SK-N-SH treated with all-trans-retinoic acid at 6 μM for 48 hours (cell line): Measurements from ENCODE around the gene GRIN1.

Source experiments
- ATAC-seq: fragments of 200-7000 bp; cut with Tn5 transposase; 3 replicates; pipeline ENCODE4 v1.9.1; 2020; ENCODE audit warnings: mild to moderate bottlenecking, moderate library complexity
- ARNTL ChIP-seq: fragments of 450-650 bp; formaldehyde crosslinking; IDR thresholded peaks from 2 replicates; pipeline ENCODE4 v1.5.0; 2020; ENCODE audit warnings: low read depth, mild to moderate bottlenecking, moderate library complexity, borderline replicate concordance
- CREB5 ChIP-seq: fragments of 250-450 bp; sonication (Bioruptor Pico); IDR thresholded peaks from 2 replicates; pipeline ENCODE4 v1.5.1; 2020; ENCODE audit warnings: low read depth, mild to moderate bottlenecking, moderate library complexity
- CSDC2 ChIP-seq: fragments of 250-450 bp; sonication (Bioruptor Pico); IDR thresholded peaks from 2 replicates; pipeline ENCODE4 v1.5.0; 2020; ENCODE audit warnings: mild to moderate bottlenecking, moderate library complexity
- CSRNP3 ChIP-seq: fragments of 250-450 bp; sonication (Bioruptor Pico); IDR thresholded peaks from 2 replicates; pipeline ENCODE4 v1.5.1; 2021; ENCODE audit warnings: mild to moderate bottlenecking, moderate library complexity
- ESRRG ChIP-seq: fragments of 250-450 bp; sonication (Bioruptor Pico); IDR thresholded peaks from 2 replicates; pipeline ENCODE4 v1.6.1; 2021; ENCODE audit warnings: mild to moderate bottlenecking
- GLIS3 ChIP-seq: fragments of 250-450 bp; sonication (Bioruptor Pico); IDR thresholded peaks from 2 replicates; pipeline ENCODE4 v1.5.0; 2020; ENCODE audit warnings: mild to moderate bottlenecking, moderate library complexity
- ISL1 ChIP-seq: fragments of 250-450 bp; sonication (Bioruptor Pico); IDR thresholded peaks from 2 replicates; pipeline ENCODE4 v2.1.2; 2022; ENCODE audit warnings: mild to moderate bottlenecking, moderate library complexity
- OSR1 ChIP-seq: fragments of 250-450 bp; sonication (Bioruptor Pico); IDR thresholded peaks from 2 replicates; pipeline ENCODE4 v1.8.0; 2022; ENCODE audit warnings: moderate library complexity, mild to moderate bottlenecking, inconsistent platforms
- PPARA ChIP-seq: fragments of 250-450 bp; sonication (Bioruptor Pico); IDR thresholded peaks from 2 replicates; pipeline ENCODE4 v1.5.0; 2020; ENCODE audit warnings: mild to moderate bottlenecking, borderline replicate concordance
- RARB ChIP-seq: fragments of 250-450 bp; sonication (Bioruptor Pico); IDR thresholded peaks from 2 replicates; pipeline ENCODE4 v1.8.0; 2021; ENCODE audit warnings: mild to moderate bottlenecking, moderate library complexity
- SNAI2 ChIP-seq: fragments of 250-450 bp; sonication (Bioruptor Pico); IDR thresholded peaks from 2 replicates; pipeline ENCODE4 v1.5.0; 2020; ENCODE audit warnings: mild to moderate bottlenecking, moderate library complexity
- TCF4 ChIP-seq: fragments of 250-450 bp; sonication (Bioruptor Pico); IDR thresholded peaks from 2 replicates; pipeline ENCODE4 v1.8.0; 2021; ENCODE audit warnings: mild to moderate bottlenecking, moderate library complexity, borderline replicate concordance
- TOX ChIP-seq: fragments of 250-450 bp; sonication (Bioruptor Pico); IDR thresholded peaks from 2 replicates; pipeline ENCODE4 v1.8.0; 2021; ENCODE audit warnings: mild to moderate bottlenecking, moderate library complexity, borderline replicate concordance
- ZC3H10 ChIP-seq: fragments of 250-450 bp; sonication (Bioruptor Pico); IDR thresholded peaks from 2 replicates; pipeline ENCODE4 v1.5.1; 2021; ENCODE audit warnings: mild to moderate bottlenecking, moderate library complexity
- ZFP3 ChIP-seq: fragments of 250-450 bp; sonication (Bioruptor Pico); IDR thresholded peaks from 2 replicates; pipeline ENCODE4 v1.5.0; 2020; ENCODE audit warnings: mild to moderate bottlenecking, moderate library complexity
- ZFP30 ChIP-seq: fragments of 450-650 bp; formaldehyde crosslinking; IDR thresholded peaks from 2 replicates; pipeline ENCODE4 v1.5.0; 2022; ENCODE audit warnings: mild to moderate bottlenecking, moderate library complexity
- ZNF565 ChIP-seq: fragments of 450-650 bp; formaldehyde crosslinking; conservative IDR thresholded peaks from 2 replicates; pipeline ENCODE4 v1.5.0; 2020; ENCODE audit warnings: low read depth, mild to moderate bottlenecking, moderate library complexity
- ZNF70 ChIP-seq: fragments of 450-650 bp; formaldehyde crosslinking; IDR thresholded peaks from 2 replicates; pipeline ENCODE4 v1.5.0; 2020; ENCODE audit warnings: mild to moderate bottlenecking, moderate library complexity
- ZNF8 ChIP-seq: fragments of 450-650 bp; formaldehyde crosslinking; IDR thresholded peaks from 2 replicates; pipeline ENCODE4 v1.5.0; 2020; ENCODE audit warnings: mild to moderate bottlenecking, moderate library complexity
- TF ChIP-seq, protein P1 (sequence below): fragments of 250-450 bp; sonication (Bioruptor Pico); IDR thresholded peaks from 2 replicates; pipeline ENCODE4 v1.5.0; 2020; ENCODE audit warnings: mild to moderate bottlenecking, moderate library complexity

Gene GRIN1

GRCh38 chr9:137215196-137215986 lies 76.4 kb downstream of the GRIN1 start:
- no peak for ATAC-seq
- TF ChIP-seq CREB5: no peak
- TF ChIP-seq CSRNP3 (CRISPR knock-in tag): no peak
- no peak for TF ChIP-seq TOX (CRISPR knock-in tag)
- TF ChIP-seq, protein P1, sequence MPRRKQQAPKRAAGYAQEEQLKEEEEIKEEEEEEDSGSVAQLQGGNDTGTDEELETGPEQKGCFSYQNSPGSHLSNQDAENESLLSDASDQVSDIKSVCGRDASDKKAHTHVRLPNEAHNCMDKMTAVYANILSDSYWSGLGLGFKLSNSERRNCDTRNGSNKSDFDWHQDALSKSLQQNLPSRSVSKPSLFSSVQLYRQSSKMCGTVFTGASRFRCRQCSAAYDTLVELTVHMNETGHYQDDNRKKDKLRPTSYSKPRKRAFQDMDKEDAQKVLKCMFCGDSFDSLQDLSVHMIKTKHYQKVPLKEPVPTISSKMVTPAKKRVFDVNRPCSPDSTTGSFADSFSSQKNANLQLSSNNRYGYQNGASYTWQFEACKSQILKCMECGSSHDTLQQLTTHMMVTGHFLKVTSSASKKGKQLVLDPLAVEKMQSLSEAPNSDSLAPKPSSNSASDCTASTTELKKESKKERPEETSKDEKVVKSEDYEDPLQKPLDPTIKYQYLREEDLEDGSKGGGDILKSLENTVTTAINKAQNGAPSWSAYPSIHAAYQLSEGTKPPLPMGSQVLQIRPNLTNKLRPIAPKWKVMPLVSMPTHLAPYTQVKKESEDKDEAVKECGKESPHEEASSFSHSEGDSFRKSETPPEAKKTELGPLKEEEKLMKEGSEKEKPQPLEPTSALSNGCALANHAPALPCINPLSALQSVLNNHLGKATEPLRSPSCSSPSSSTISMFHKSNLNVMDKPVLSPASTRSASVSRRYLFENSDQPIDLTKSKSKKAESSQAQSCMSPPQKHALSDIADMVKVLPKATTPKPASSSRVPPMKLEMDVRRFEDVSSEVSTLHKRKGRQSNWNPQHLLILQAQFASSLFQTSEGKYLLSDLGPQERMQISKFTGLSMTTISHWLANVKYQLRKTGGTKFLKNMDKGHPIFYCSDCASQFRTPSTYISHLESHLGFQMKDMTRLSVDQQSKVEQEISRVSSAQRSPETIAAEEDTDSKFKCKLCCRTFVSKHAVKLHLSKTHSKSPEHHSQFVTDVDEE: no peak
- no peak for TF ChIP-seq PPARA (CRISPR knock-in tag)
- TF ChIP-seq ZFP30 (CRISPR knock-in tag): no peak
- TF ChIP-seq ESRRG (CRISPR knock-in tag): no peak
- no peak for TF ChIP-seq TCF4
- no peak for TF ChIP-seq ZNF8
- TF ChIP-seq ISL1: no peak
- no peak for TF ChIP-seq GLIS3 (CRISPR knock-in tag)
- TF ChIP-seq SNAI2: no peak
- TF ChIP-seq ARNTL (CRISPR knock-in tag): no peak
- no peak for TF ChIP-seq ZNF565
- no peak for TF ChIP-seq CSDC2 (CRISPR knock-in tag)

DNA sequence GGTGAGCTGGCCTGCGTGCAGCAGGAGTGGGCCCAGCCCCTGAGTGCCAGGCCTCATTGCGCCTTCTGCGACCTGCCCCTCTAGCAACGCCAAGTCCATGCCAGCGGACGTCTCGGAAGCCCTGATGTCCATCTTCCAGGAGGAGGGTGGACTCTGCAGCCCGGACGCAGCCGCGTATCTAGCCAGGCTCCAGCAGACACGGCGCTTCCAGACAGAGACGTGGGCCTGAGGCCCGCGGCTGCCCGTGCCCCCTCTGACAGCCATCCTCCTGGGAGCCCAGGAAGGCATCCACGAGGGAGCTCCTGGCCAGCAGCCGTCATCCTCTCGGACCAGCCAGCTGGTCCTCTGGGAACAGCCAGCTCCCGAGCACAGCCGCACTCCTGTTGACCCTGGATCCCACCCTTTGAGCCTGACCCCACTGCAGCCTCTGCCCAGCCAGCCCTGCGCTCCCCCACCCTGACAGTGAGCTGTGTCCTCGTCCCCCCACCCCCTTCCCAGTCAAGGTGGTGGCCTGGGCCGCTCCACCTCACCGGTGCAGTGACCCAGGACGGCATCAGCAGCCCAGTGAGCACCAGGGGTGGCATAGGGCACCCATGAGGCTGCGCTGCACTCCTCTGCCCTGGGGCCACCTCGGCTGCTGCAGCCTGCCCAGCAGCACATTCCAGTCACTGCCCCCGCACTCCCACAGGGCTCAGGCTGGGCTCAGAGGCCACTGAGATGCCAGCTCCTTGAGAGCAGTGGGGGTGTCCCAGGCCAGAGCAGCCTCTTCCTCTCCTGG lies 77.4 kb downstream of the GRIN1 start:
- ATAC-seq: no peak
- no peak for TF ChIP-seq GLIS3 (CRISPR knock-in tag)

- TF ChIP-seq ZNF565: no peak
- TF ChIP-seq, protein P1: no peak
- no peak for TF ChIP-seq GLIS3 (CRISPR knock-in tag)
- TF ChIP-seq ZNF8: no peak
- TF ChIP-seq ISL1: no peak
- TF ChIP-seq ARNTL (CRISPR knock-in tag): no peak
- no peak for TF ChIP-seq ESRRG (CRISPR knock-in tag)
- no peak for TF ChIP-seq CSDC2 (CRISPR knock-in tag)
- no peak for ATAC-seq
These were observed 78.6 kb downstream of the GRIN1 start for GRCh38 chr9:137217276-137218211.

- ATAC-seq: no peak
- no peak for TF ChIP-seq TOX (CRISPR knock-in tag)
- TF ChIP-seq ZNF70: no peak
- no peak for TF ChIP-seq ESRRG (CRISPR knock-in tag)
- no peak for TF ChIP-seq RARB (CRISPR knock-in tag)
- TF ChIP-seq GLIS3 (CRISPR knock-in tag): no peak
- no peak for TF ChIP-seq PPARA (CRISPR knock-in tag)
- TF ChIP-seq ISL1: no peak
- no peak for TF ChIP-seq ZNF8
- no peak for TF ChIP-seq OSR1 (CRISPR knock-in tag)
- no peak for TF ChIP-seq ARNTL (CRISPR knock-in tag)
- no peak for TF ChIP-seq TCF4
- no peak for TF ChIP-seq ZNF565
- no peak for TF ChIP-seq CSDC2 (CRISPR knock-in tag)
- TF ChIP-seq, protein P1: no peak
- no peak for TF ChIP-seq ZC3H10 (CRISPR knock-in tag)
- no peak for TF ChIP-seq ZFP3 (CRISPR knock-in tag)
These were observed 79.3 kb downstream of the GRIN1 start for GRCh38 chr9:137218212-137218753.
